ENCODE measurements around the gene OR9K2.
"Not testable (repeated sequence)": the region's sequence is repeated elsewhere in the genome, so short reads cannot be mapped to it uniquely, and the experiment has no call there.

DNA sequence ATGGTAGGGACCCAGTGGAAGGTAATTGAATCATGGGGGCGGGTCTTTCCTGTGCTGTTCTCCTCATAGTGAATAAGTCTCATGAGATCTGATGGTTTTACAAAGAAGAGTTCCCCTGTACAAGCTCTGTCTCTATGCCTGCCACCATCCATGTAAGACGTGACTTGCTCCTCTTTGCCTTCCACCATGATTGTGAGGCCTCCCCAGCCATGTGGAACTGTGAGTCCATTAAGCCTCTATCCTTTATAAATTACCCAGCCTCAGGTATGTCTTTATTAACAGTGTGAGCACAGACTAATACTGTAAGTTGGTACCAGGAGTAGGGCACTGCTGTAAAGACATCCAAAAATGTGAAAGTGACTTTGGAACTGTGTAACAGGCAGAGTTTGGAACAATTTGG lies 45.6 kb downstream of the OR9K2 start:
- TF ChIP-seq, protein P1, sequence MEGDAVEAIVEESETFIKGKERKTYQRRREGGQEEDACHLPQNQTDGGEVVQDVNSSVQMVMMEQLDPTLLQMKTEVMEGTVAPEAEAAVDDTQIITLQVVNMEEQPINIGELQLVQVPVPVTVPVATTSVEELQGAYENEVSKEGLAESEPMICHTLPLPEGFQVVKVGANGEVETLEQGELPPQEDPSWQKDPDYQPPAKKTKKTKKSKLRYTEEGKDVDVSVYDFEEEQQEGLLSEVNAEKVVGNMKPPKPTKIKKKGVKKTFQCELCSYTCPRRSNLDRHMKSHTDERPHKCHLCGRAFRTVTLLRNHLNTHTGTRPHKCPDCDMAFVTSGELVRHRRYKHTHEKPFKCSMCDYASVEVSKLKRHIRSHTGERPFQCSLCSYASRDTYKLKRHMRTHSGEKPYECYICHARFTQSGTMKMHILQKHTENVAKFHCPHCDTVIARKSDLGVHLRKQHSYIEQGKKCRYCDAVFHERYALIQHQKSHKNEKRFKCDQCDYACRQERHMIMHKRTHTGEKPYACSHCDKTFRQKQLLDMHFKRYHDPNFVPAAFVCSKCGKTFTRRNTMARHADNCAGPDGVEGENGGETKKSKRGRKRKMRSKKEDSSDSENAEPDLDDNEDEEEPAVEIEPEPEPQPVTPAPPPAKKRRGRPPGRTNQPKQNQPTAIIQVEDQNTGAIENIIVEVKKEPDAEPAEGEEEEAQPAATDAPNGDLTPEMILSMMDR (conservative IDR thresholded peaks at IDR 0.05 in 1 of 2, IDR thresholded peaks at IDR 0.05 in 1 of 2; ENCODE audit: low read depth in 1 of 2, low read length in 2 of 2) = not testable (repeated sequence)
- not testable (repeated sequence) for TF ChIP-seq EZH2 (IDR thresholded peaks at IDR 0.05; ENCODE audit: low read length, missing control alignments)

Data from fibroblast of lung (primary cell).